PC-9 (cell line): ENCODE measurements around the gene GNAI1.

ENCODE experiments used
- CTCF ChIP-seq: fragments of 200-600 bp; sonication (generic); conservative IDR thresholded peaks from 2 replicates; pipeline ENCODE4 v1.6.1; 2017; ENCODE audit warnings: mixed run types, antibody characterized with exemption, mild to moderate bottlenecking, moderate library complexity
- EZH2 ChIP-seq: fragments of 200-600 bp; sonication (generic); IDR thresholded peaks from 2 replicates; pipeline ENCODE4 v1.8.0; 2017; ENCODE audit warnings: antibody characterized with exemption, low read depth

- TF ChIP-seq CTCF: no peak
- no peak for TF ChIP-seq EZH2
Measured at GRCh38 chr7:80140388-80140787, 5.8 kb downstream of the GNAI1 start.
